ENCODE results near the gene BACH2. TPM values are rescaled to one million over a fixed set of nuclear protein-coding genes. Genes with fewer than 3 reads are reported as not detected.

The BACH2 gene
- polyA plus RNA-seq, 1 of the 3 experiments (the other 2 are of a cell fraction), result 0.46 TPM

DNA sequence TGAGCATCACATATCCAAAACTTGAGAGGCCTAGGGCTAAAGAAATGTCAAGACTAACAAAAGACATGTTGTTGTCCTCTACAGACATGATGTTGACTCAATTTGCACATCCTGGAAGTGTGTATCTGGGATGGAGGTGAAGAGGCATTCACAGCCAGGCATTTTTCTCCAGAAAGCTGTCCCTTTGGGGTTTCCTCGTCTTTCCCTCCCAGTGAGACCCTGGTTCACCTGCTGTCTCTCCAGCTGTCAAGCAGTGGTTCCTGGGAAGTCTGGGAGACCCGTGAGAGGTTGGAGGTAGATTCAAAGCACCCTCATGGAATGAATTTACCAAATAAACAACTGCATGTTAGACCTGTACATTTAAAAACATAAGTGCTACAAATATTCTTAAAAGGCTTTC, 32.1 kb downstream of the BACH2 start:
- H3K9me2 ChIP-seq, result no peaks in the 10 kb centered on the region
- no peak for DNase-seq
- H2AFZ ChIP-seq (ENCODE audit: low read depth), result no peak overlapping the region
- H3K4me1 ChIP-seq (ENCODE audit: control insufficient read depth in 1 of 2, insufficient read depth in 2 of 2, low read depth in 1 of 2, low read length in 1 of 2), result no peaks in the 10 kb centered on the region
- TF ChIP-seq FOXJ3 (CRISPR knock-in tag; IDR thresholded peaks at IDR 0.05), result no peak
- TF ChIP-seq GABPA (IDR thresholded peaks at IDR 0.05; ENCODE audit: low read depth), result no peak
- TF ChIP-seq SMC3 (IDR thresholded peaks at IDR 0.05; ENCODE audit: low read depth, low read length), result no peak
- no peak for TF ChIP-seq TAF1 (IDR thresholded peaks at IDR 0.05; ENCODE audit: borderline replicate concordance, low read depth, low read length)
- TF ChIP-seq, protein P1, sequence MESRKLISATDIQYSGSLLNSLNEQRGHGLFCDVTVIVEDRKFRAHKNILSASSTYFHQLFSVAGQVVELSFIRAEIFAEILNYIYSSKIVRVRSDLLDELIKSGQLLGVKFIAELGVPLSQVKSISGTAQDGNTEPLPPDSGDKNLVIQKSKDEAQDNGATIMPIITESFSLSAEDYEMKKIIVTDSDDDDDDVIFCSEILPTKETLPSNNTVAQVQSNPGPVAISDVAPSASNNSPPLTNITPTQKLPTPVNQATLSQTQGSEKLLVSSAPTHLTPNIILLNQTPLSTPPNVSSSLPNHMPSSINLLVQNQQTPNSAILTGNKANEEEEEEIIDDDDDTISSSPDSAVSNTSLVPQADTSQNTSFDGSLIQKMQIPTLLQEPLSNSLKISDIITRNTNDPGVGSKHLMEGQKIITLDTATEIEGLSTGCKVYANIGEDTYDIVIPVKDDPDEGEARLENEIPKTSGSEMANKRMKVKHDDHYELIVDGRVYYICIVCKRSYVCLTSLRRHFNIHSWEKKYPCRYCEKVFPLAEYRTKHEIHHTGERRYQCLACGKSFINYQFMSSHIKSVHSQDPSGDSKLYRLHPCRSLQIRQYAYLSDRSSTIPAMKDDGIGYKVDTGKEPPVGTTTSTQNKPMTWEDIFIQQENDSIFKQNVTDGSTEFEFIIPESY (IDR thresholded peaks at IDR 0.05; ENCODE audit: borderline replicate concordance, low read depth), result no peak
- no peak for TF ChIP-seq NFIC (IDR thresholded peaks at IDR 0.05; ENCODE audit: borderline replicate concordance)
- TF ChIP-seq YY1 (IDR thresholded peaks at IDR 0.05; ENCODE audit: low read depth), result no peak
- no peak for TF ChIP-seq NRF1 (IDR thresholded peaks at IDR 0.05; ENCODE audit: low read depth, low read length)
- TF ChIP-seq, protein P2, sequence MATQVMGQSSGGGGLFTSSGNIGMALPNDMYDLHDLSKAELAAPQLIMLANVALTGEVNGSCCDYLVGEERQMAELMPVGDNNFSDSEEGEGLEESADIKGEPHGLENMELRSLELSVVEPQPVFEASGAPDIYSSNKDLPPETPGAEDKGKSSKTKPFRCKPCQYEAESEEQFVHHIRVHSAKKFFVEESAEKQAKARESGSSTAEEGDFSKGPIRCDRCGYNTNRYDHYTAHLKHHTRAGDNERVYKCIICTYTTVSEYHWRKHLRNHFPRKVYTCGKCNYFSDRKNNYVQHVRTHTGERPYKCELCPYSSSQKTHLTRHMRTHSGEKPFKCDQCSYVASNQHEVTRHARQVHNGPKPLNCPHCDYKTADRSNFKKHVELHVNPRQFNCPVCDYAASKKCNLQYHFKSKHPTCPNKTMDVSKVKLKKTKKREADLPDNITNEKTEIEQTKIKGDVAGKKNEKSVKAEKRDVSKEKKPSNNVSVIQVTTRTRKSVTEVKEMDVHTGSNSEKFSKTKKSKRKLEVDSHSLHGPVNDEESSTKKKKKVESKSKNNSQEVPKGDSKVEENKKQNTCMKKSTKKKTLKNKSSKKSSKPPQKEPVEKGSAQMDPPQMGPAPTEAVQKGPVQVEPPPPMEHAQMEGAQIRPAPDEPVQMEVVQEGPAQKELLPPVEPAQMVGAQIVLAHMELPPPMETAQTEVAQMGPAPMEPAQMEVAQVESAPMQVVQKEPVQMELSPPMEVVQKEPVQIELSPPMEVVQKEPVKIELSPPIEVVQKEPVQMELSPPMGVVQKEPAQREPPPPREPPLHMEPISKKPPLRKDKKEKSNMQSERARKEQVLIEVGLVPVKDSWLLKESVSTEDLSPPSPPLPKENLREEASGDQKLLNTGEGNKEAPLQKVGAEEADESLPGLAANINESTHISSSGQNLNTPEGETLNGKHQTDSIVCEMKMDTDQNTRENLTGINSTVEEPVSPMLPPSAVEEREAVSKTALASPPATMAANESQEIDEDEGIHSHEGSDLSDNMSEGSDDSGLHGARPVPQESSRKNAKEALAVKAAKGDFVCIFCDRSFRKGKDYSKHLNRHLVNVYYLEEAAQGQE (IDR thresholded peaks at IDR 0.05; ENCODE audit: low read depth, low read length), result no peak
- no peak for TF ChIP-seq SIN3A (IDR thresholded peaks at IDR 0.05; ENCODE audit: borderline replicate concordance, low read depth, low read length)
- TF ChIP-seq FOSL2 (IDR thresholded peaks at IDR 0.05; ENCODE audit: borderline replicate concordance, low read depth), result no peak
- no peak for TF ChIP-seq ELF1 (IDR thresholded peaks at IDR 0.05)
- no peak for TF ChIP-seq MXI1 (IDR thresholded peaks at IDR 0.05; ENCODE audit: low read depth, low read length)
- TF ChIP-seq GATA2 (CRISPR knock-in tag; IDR thresholded peaks at IDR 0.05), result no peak
- TF ChIP-seq RXRA (IDR thresholded peaks at IDR 0.05; ENCODE audit: borderline replicate concordance, low read depth), result no peak
- TF ChIP-seq, protein P3, sequence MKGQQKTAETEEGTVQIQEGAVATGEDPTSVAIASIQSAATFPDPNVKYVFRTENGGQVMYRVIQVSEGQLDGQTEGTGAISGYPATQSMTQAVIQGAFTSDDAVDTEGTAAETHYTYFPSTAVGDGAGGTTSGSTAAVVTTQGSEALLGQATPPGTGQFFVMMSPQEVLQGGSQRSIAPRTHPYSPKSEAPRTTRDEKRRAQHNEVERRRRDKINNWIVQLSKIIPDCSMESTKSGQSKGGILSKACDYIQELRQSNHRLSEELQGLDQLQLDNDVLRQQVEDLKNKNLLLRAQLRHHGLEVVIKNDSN (IDR thresholded peaks at IDR 0.05; ENCODE audit: borderline replicate concordance, low read depth), result no peak
- ChIA-PET CTCF (interaction anchor here (0.8 to 1.6 kb wide), 3 partner anchors 30 to 294 kb away, joined by 3 to 4 read pairs (median 4); no protein-coding TSS in a partner anchor), POLR2A (no interaction called here)
- no peaks in the 10 kb centered on the region for H3K36me3 ChIP-seq (replicated peaks in 1 of 2; ENCODE audit: control insufficient read depth in 1 of 2, insufficient read depth in 2 of 2, low read length in 1 of 2)
- no peaks in the 10 kb centered on the region for H3K9me3 ChIP-seq
- no peak overlapping the region for H3K4me3 ChIP-seq (ENCODE audit: low read depth in 2 of 2, low read length in 1 of 2)
- no peak overlapping the region for H3K4me2 ChIP-seq
- no peak overlapping the region for H3K27ac ChIP-seq (ENCODE audit: low read depth in 2 of 2, low read length in 1 of 2)
- no peak overlapping the region for H3K9ac ChIP-seq
- H3K79me2 ChIP-seq (ENCODE audit: insufficient read depth), result no peaks in the 10 kb centered on the region
- H3F3A ChIP-seq (replicated peaks; ENCODE audit: insufficient read depth), result no peaks in the 10 kb centered on the region
- H4K20me1 ChIP-seq (ENCODE audit: insufficient read depth), result no peaks in the 10 kb centered on the region
- 71% methylated on average over 2 of the region's 2 CpGs for WGBS (ENCODE audit: low lambda C conversion rate)
- no peaks in the 10 kb centered on the region for H3K27me3 ChIP-seq (ENCODE audit: insufficient read depth)

Data from SK-N-SH (cell line).